SU-DHL-6 (cell line): ENCODE results near the gene ESAM.

Experiments
- CTCF ChIP-seq: fragments of 200-600 bp; sonication (generic); IDR thresholded peaks from one replicate; pipeline ENCODE4 v1.5.1; 2017; ENCODE audit warnings: antibody characterized with exemption, mild to moderate bottlenecking, low read length, moderate library complexity; ENCODE audit not compliant: insufficient read depth, poor library complexity, severe bottlenecking
- EZH2phosphoT487 ChIP-seq: fragments of 200-600 bp; sonication (generic), shearing (Covaris generic); conservative IDR thresholded peaks from 2 replicates; pipeline ENCODE4 v1.6.1; 2018; ENCODE audit warnings: mild to moderate bottlenecking, antibody characterized with exemption, low read length, moderate library complexity, mixed read lengths

- TF ChIP-seq CTCF (no peak), EZH2phosphoT487 (no peak)
These were observed 19.0 kb downstream of the ESAM start for GRCh38 chr11:124743050-124743449.
